ENCODE results near the gene LMNB1.
"Not testable (repeated sequence)": the region's sequence is repeated elsewhere in the genome, so short reads cannot be mapped to it uniquely, and the experiment has no call there.

DNA sequence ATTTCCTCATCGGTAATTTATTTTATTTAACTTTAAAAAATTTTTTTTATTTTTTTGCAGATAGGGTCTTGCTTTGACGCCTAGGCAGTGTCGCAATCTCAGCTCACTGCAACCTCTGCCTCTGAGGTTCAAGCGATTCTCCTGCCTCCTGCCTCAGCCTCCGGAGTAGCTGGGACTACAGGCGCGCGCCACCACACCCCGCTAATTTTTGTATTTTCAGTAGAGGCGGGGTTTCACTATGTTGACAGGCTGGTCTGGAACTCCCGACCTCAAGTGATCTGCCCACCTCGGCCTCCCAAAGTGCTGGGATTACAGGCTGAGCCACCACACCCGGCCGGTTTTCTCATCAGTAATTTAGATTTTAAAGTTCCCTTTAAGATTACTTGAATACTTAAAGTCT lies 2.3 kb upstream of the LMNB1 start:
- TF ChIP-seq, protein P1, sequence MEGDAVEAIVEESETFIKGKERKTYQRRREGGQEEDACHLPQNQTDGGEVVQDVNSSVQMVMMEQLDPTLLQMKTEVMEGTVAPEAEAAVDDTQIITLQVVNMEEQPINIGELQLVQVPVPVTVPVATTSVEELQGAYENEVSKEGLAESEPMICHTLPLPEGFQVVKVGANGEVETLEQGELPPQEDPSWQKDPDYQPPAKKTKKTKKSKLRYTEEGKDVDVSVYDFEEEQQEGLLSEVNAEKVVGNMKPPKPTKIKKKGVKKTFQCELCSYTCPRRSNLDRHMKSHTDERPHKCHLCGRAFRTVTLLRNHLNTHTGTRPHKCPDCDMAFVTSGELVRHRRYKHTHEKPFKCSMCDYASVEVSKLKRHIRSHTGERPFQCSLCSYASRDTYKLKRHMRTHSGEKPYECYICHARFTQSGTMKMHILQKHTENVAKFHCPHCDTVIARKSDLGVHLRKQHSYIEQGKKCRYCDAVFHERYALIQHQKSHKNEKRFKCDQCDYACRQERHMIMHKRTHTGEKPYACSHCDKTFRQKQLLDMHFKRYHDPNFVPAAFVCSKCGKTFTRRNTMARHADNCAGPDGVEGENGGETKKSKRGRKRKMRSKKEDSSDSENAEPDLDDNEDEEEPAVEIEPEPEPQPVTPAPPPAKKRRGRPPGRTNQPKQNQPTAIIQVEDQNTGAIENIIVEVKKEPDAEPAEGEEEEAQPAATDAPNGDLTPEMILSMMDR (IDR thresholded peaks at IDR 0.05): not testable (repeated sequence)
- TF ChIP-seq POLR2AphosphoS5 (IDR thresholded peaks at IDR 0.05): not testable (repeated sequence)
